GM18868 (cell line): Measurements from ENCODE around the gene MAP9.
"Not testable (repeated sequence)": the region's sequence is repeated elsewhere in the genome, so short reads cannot be mapped to it uniquely, and the experiment has no call there.

Experiments used
- ATAC-seq: cut with Tn5 transposase; IDR thresholded peaks from one replicate; pipeline ENCODE4 v1.9.1; 2021; ENCODE audit warnings: mild to moderate bottlenecking, moderate library complexity; ENCODE audit not compliant: unreplicated experiment

MAP9 gene

DNA sequence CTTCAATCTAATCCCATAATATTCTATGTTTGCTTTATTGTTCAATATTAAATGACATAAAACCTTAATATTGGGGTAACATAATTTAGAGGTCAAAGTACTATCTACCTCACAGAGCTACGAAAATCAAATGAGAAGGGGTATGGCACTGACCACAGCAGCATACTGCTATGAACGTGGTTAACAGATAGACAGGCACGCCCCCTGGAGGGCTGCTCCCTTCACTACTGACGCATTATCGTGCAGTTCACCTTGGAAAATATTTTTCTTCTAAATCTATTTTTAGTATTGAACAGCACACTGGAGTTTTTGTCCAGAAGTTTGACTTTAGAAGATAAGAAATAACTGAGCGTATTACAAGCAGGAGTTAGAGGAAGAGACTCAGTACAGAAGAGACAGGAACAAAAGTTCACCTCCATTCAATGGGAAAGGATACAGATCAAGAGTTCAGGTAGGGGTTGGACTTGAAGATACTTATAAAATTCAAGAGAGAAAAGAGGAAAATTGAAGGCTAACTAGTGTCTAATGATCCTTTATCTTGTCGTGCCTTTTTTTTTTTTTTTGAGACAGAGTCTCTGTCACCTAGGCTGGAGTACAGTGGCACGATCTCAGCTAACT lies 22.7 kb downstream of the MAP9 start:
- ATAC-seq, result peak; percentile 98

DNA sequence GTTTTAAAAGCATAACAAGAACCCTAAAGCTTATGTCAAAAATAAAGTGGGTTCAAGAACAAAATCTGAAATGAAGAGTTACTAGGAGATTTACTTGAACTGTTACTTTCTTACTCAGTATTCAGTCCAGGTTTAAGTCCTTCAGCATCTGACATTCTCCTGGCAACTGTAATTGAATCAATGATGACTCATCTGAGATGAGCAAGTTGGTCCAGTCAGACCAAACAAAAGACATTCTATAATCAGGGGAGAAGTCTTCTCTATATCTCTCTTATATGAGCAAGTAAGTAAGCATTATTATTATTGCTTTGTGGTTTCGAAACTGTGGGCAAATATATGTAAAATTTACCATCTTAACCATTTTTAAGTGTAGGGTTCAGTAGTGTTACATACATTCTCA lies 34.6 kb downstream of the MAP9 start:
- ATAC-seq, result no peak

DNA sequence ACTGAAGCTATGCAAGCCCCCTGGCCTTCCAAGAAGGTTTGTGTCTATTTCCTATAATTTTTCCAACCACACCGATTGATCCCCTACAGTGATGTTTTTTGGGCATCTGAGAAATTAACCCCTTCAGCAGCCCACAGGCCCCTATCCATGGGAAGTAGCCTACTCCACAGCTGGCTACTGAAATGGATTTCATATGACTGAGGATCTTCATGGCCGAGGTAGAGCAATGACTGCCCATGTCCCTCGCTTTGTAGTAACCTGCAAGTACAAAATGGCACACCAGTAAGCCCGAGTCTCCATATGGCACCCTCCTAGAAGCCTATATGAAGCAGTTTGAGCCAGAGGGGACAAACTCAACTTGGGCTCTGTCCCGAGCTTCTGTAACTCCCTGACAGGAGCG lies 36.8 kb downstream of the MAP9 start:
- no peak for ATAC-seq

DNA sequence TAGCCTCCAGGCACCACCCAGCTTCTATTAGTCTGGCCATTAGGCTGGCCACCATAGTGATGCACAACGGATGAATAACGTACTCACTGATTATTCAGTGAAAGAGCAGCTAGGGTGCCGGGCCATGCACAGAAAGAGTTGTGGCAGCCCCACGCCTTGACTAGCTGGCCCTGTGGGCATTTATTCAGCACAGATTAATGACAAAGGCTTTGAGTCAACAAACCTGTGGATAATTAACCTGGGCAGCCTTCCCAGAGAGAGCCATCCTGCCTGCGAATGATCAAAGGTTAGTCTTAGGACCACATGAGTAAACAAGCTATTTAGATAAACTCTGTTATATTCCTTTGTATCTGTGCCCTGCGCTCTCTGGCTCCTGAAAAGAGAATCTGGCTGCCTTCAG lies 37.2 kb downstream of the MAP9 start:
- no peak for ATAC-seq

DNA sequence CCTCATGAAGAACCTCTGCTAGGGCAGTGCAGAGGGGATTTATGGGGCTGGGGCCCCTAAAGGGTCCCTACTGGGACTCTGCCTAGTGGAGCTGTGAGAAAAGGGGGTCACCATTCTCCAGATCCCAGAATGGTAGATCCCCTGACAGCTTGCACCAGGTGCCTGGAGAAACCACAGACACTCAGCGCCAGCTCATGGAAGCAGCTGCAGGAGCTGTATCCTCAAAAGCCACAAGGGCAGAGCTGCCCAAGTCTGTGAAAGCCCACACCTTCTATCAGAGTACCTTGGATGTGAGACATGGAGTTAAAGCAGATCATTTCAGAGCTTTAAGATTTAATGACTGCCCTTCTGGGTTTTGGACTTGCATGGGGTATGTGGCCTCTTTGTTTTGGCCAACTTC lies 38.6 kb downstream of the MAP9 start:
- no peak for ATAC-seq

DNA sequence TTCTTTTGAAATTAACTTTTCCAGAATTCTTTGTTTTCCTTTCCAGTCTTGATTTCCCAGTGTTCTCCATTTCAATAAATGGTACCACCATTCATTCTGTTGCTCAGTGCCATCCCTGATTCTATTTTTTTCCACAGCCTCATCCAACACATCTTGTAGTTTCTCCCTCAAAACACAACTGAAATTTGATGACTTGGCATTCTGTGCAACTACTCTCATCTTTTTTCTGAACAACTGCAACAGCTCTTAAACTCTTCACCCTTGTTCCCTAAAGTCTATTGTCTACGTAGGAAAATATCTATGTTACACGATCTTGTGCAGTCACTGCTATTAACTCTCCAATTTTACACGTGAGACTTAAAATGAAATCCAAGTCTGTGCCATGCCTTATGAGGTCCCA lies 40.5 kb downstream of the MAP9 start:
- ATAC-seq, result no peak

DNA sequence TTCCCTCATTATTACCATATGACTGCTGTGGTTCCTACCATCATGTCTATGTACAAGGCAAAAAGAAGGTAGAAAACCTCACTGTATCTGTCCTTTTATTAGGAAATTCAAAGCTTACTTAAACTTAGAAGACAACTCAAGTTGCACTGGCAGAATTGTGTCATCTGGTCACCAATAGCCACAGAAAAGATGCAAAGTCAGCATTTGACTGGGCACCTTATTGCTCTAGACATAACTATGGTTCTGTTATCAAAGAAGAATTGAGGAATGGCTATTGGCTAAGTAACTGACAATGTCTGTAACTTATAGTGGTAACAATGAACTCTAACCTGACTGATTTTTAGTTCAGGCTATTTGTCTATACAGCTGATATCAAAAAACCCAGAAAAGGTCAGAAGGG lies 45.3 kb downstream of the MAP9 start:
- no peak for ATAC-seq

DNA sequence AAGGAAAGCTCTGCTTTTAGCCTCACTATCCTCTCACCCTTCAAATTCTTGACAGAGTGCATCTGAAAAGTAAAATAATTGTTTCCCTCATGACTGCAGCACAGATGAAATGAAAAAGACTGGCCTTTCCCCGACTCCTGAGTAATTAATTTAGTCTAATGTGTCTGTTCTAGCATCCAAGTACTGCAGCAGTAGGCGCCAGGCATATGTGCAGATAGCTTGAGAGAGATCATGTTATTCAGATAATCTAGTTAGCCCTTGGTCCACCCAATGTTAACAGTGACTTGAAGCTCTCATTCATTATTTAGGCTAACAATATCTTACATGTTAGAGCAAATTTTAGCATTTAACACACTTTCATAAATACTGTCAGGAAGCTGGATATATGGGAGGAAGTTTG lies 54.0 kb downstream of the MAP9 start:
- no peak for ATAC-seq

DNA sequence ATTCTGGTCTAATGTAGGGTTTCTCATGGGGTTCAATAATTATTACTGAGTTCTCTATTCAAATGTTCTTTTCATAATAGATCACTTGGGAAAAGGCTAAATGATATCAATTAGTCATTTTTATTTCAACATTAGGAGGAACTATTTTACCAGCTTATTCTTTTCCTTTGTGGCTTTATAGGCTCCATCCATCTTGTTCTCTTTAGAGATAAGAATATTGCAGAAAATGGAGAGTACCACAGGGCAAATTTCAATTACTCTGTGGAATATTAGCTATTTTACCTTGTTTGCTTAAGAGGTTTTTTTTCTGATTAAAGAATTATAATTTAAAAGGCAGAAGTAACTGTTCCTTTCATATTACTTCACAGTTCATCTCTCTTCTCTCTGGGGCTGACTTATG lies 55.8 kb downstream of the MAP9 start:
- ATAC-seq, result no peak

DNA sequence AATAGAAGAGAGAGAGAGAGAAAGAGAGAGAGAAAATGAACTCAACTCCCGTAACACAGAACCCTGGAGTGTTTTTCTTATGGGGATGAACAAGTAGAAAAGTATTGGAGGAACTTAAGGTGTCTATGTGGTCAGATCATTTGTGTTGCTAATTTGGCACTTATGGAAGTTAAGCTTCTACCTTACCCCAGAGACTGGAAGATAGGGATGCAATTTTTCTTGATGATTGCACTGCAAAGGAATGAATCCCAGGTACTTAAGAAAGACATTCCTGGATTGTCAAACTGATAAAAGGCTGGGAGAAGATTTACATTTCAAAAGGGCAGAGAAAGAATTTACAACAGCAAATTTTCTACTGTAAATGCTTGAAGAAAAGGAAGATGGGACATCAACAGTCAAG lies 57.2 kb downstream of the MAP9 start:
- ATAC-seq, result no peak

DNA sequence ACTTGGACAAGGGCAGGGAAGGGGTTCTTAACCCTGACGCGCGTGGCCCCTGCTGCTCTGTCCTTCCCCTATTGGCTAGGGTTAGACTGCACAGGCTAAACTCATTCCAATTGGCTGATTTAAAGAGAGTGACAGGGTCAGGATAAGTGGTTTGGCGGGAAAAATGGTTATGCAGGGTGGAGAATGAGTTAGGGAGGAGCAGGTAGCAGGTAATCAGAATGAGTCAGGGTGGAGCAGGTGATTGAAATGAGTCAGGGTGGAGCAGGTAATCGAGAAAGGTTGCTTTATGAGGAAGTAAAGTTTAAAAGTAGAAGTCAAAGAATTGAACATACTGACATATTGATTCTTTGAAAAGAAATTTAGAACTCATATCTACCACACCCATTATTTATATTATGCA lies 64.7 kb downstream of the MAP9 start:
- not testable (repeated sequence) for ATAC-seq

DNA sequence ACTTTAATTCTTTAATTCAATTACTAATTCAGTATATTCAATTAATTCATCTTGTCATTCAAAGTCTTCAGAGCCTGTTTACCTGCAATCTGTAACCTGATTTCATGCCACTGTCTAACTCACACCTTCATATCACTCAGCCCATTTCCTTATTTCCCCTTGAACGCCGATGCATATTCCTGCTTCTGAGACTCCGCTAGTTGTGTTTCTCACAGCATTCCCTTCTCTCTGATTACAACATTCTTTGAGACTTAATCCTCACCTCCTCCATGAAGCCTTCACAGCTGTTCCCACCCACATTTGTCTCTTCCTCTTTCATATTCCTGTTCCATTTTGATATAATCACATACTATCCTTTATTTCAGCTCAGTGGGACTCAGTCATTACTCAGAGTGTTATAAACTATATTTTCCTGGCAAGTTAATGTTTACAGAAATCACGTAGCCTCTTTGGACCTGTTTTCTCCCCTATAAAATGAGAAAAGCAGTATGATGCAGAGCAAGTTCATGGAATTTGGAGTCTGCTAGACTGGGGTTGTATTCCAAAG lies 69.0 kb downstream of the MAP9 start:
- no peak for ATAC-seq

DNA sequence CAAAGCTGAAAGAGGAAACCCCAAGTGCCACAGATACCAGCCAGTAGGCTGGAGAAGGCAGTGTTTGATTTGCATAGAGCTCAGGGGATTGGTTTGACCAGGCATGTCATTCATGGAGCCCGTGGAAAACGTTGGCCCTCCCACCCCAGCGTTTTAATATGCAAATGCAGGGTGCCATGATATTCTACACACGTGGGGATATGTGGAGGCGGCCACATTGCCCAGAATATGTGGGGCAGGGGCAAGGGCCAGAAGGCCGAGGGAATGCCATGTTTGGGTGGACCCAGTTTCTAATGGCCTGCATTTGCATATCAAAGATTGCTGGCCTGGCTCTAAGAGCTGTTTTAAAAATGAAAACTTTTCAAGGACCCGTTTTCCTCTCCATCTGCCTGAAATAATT lies 71.1 kb downstream of the MAP9 start:
- no peak for ATAC-seq

DNA sequence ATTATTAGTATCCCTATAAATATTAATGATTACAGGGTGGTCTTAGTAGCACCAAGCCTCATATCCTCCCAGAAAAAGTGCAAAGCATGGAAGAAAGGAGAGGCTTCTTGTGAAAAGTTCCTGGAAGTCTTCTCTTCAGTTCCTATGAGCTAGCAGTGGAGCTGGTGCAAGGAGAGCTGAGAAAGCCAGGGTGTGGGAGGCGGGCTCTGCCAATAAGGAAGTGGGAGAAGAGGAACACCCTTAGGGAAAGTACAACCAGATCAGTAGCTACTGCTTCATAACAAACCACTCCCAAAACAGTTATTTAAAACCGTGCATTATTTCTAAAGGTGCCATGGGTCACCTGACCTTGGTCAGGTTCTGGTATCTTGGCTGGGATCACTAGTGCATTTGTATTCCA lies 72.4 kb downstream of the MAP9 start:
- ATAC-seq, result no peak

DNA sequence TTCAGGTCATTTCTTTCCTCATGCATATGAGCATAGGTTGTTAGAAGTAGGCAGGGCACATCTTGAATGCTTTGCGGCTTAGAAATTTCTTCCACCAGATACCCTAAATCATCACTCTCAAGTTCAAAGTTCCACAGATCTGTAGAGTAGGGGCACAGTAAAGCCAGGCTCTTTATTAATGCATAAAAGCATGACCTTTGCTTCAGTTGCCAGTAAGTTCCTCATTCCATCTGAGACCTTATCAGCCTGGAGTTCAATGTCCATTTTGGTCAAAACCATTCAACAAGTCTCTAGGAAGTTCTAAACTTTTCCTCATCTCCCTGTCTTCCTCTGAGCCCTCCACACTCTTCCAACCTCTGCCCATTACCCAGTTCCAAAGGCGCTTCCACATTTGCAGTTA lies 77.7 kb downstream of the MAP9 start:
- no peak for ATAC-seq
